ENCODE results near the gene FLNC. TPM values are rescaled to one million over a fixed set of nuclear protein-coding genes. Genes with fewer than 3 reads are reported as not detected.

Gene FLNC
- total and polyA plus RNA-seq, 2 donors (not counting 3 experiments of a cell fraction or from before 2014, with no cell fraction given), result 19.5 to 81.9 TPM

DNA sequence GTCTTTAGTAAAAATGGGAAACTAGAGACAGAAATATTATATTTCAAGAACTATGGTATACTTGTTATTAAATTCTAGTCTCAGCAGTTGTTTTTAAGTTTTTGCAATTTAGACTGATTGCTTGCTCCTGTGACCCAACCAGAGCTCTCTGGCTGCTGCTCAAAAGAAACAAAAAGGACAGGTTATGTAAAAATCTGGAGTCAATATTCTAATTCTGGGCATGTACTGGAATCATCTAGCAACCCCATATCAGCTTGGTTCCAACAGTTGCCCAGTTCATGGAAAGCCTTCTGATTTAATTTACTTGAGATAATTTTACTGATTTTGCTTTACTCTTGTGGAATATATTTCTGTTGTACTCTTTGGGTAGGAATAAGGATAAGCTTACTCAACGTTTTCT is 70.0 kb downstream of the FLNC start:
- Histone ChIP-seq H3K9me3 (replicated peaks; ENCODE audit: control insufficient read depth, insufficient read depth, low read length) (no peaks in the 10 kb centered on the region), H4K20me1 (replicated peaks; ENCODE audit: control insufficient read depth, extremely low read depth, insufficient read depth, low read length) (no peaks in the 10 kb centered on the region), H3K79me2 (ENCODE audit: control insufficient read depth, insufficient read depth, low read length) (no peaks in the 10 kb centered on the region), H3K36me3 (ENCODE audit: control insufficient read depth in 2 of 2, extremely low read depth in 1 of 2, insufficient read depth in 2 of 2, low read length in 2 of 2) (no peaks in the 10 kb centered on the region), H3K4me2 (ENCODE audit: insufficient read depth, low read length) (no peak overlapping the region), H2AFZ (ENCODE audit: low read depth, low read length) (no peak overlapping the region), H3K27ac (ENCODE audit: insufficient read depth, low read depth, low read length) (no peak overlapping the region), H3K9me1 (replicated peaks; ENCODE audit: control insufficient read depth, extremely low read depth, insufficient read depth, low read length) (no peaks in the 10 kb centered on the region), H3K9ac (replicated peaks; ENCODE audit: extremely low read depth, insufficient read depth, low read length) (no peak overlapping the region), H3K4me3 (replicated peaks in 1 of 3; ENCODE audit: insufficient read depth in 1 of 3, low read depth in 1 of 3, low read length in 3 of 3) (no peak overlapping the region), H3K27me3 (ENCODE audit: control insufficient read depth in 2 of 2, insufficient read depth in 2 of 2, low read length in 2 of 2) (peaks cover 2 to 11% of the 10 kb centered on the region in 2 experiments), H3K4me1 (ENCODE audit: control insufficient read depth, extremely low read depth, insufficient read depth, low read length) (no peaks in the 10 kb centered on the region)
- dilution Hi-C loops (cut with MboI; ENCODE audit: extremely low pct_ligation_motif_present, low sequenced_read_pairs) (no loop called here), intact Hi-C loops (cut with micrococcal nuclease) (no loop called here)
- TF ChIP-seq MAX (IDR thresholded peaks at IDR 0.05; ENCODE audit: insufficient read depth, insufficient read length) (no peak), EZH2 (IDR thresholded peaks at IDR 0.05; ENCODE audit: borderline replicate concordance, low read depth, low read length, severe bottlenecking) (no peak), MYC (IDR thresholded peaks at IDR 0.05; ENCODE audit: low read depth, low read length) (no peak), POLR2A (IDR thresholded peaks at IDR 0.05; ENCODE audit: low read depth, low read length) (no peak), POLR2AphosphoS5 (IDR thresholded peaks at IDR 0.05; ENCODE audit: insufficient read depth, low read depth, low read length) (no peak), JUN (IDR thresholded peaks at IDR 0.05; ENCODE audit: borderline replicate concordance, insufficient read depth, insufficient read length, low read depth) (no peak), GATA2 (IDR thresholded peaks at IDR 0.05; ENCODE audit: insufficient read depth, insufficient read length, low read depth, low read length) (no peak)
- DNase-seq (ENCODE audit: low read depth, low spot score) (no peak), FAIRE-seq (no peak)
- no TSS peak for BruUV-seq (replicated peaks)
- ChIA-PET CTCF (interaction anchor here (1.4 to 2.7 kb wide), 2 partner anchors 17 to 191 kb away, joined by 3 to 11 read pairs; no protein-coding TSS in a partner anchor), POLR2A (no interaction called here)

Data from endothelial cell of umbilical vein (primary cell).